ENCODE results near the gene FOXN4. TPM values are rescaled to one million over a fixed set of nuclear protein-coding genes. Genes with fewer than 3 reads are reported as not detected.
A peak's percentile ranks its signal among the peaks of the same experiment; 100 is the strongest.

FOXN4 gene
- total RNA-seq, 1 donor from 2014 or later = not detected

DNA sequence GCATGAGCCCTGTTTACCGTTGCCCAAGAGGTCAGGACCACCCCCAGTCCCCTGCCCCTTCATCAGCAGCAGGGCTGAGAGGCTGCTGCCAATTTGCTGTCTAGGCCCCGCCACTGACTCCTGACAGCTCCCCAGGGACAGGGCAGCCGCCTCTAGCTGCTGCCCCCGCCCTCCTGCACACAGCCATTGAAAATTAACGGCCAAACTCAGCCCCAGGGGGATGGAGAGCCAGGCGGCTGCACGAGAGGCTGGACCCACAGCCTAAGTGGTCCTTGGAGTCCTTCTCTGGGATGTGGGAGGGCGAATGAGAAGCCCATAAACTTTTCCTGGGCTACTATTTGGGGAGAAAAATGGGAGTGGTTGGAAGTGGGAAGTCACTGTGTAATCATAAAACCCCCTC is 4.6 kb downstream of the FOXN4 start:
- DNase-seq = no peak

- DNase-seq = no peak
These were observed 6.3 kb downstream of the FOXN4 start for GRCh38 chr12:109302770-109303169.

GRCh38 chr12:109302358-109302757 is 6.7 kb downstream of the FOXN4 start:
- DNase-seq = peak; percentile 11

DNA sequence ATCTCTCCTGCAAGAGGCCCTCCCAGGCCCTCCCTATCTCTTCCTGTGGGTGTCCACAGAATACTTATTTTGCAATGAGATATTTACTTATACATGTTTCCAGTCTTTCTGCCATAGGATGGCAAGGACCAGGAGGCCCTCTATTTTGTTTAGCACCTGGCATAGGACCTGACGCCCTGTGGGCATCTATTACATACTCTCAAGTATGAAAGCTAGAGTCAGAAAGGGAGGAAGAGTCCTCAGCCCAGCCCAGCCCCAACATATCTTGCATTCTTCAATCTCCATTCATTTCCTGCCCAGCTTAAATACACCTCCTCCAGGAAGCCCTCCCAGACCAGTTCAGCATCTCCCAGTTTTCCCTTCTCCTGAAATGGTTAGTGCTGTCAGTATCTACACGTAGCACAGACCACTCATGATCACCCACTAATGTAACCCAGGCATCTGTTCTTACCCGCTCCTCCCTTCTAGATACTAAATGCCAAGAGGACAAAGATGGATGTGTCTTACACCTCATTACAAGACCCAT is 7.4 kb downstream of the FOXN4 start:
- no peak for DNase-seq

GRCh38 chr12:109299849-109300248 is 9.2 kb downstream of the FOXN4 start:
- DNase-seq = no peak

GRCh38 chr12:109296431-109296830 is 12.7 kb downstream of the FOXN4 start:
- DNase-seq = no peak

- DNase-seq = no peak
These were observed 13.2 kb downstream of the FOXN4 start for GRCh38 chr12:109295764-109296425.

DNA sequence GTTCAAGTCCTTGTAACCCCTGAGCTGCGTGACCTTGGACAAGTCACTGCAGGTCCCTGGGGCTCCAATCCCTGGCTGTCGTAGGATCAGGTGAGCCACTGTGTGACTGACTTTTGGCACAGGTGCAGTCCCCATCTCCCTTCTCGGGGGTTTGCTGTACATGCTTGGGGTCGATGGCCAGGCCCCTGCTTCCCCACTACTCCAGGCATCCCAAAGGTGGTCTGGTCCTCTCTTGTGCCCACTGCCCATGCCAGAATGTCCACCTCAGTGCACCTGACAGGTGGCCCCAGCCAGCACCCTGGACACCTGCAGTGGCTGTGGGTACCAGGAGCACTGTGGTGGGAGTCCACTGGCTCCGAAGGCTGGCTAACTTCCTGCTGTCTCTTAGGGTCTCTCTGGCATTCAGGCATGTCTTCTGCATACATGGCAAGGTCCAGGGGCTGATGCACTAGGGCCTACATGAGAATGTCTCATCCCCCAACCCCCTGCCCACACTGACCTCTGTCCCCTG is 14.7 kb downstream of the FOXN4 start:
- no peak for DNase-seq

- no peak for DNase-seq
These were observed 16.0 kb downstream of the FOXN4 start for GRCh38 chr12:109293106-109293505.

GRCh38 chr12:109292342-109292711 is 16.8 kb downstream of the FOXN4 start:
- DNase-seq = no peak

DNA sequence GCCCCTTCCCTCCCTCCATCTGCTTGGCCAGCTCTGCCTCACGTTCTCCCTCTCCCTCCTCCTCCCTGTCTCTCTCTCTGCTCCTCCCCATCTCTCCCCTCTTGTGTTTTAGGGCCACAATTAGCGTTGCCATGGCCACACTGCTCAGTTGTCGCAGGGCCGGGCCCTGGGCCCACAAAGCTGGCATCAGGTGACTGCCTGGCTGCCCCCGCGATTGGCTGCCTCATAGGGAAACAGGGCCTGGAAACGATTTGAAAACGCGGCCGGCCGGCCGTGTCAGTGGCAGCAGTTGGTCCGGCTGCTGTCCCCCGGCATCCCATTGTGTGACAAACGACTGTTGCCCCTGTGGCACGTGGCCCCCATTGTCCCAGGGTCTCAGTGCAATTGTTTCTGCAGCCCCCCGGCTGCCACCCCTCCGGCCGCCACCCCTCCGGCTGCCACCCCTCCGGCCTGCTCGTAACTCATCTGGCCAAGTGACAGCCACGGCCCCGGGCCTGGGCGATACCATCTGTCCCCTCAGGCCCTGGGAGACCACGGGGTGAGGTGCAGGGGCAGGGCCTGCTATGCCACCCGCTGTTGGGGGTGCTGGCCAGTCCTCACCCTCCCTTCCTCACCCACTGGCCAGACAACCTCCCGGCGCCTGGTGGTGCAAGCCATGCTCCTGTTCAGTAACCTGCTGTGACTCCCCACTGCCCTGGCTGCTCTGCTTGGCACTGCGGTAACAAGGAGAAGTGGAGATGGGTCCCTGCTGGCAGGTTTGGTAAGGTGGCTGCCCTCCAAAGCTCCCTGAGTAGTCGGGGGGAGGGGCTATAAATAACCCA is 17.4 kb downstream of the FOXN4 start:
- DNase-seq = peak; percentile 11

DNA sequence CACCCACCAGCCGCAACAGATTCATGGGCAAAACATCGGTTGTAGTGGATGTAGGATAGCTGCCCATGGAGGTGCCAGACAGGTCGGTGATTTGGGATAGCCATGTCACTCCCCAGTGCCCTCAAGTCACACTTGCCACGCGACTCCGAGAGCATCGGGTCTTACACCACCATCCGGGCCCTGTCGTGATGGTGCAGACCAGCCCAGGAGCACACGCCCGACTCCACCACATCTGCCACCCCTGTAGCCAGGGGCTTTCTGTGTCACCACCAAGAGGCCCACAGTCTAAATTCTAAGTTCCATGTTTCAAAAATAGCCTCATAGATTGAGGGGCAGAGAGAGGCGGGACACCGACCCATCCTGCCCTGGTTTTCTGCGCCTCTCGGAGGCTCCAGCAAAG is 18.0 kb downstream of the FOXN4 start:
- no peak for DNase-seq

DNA sequence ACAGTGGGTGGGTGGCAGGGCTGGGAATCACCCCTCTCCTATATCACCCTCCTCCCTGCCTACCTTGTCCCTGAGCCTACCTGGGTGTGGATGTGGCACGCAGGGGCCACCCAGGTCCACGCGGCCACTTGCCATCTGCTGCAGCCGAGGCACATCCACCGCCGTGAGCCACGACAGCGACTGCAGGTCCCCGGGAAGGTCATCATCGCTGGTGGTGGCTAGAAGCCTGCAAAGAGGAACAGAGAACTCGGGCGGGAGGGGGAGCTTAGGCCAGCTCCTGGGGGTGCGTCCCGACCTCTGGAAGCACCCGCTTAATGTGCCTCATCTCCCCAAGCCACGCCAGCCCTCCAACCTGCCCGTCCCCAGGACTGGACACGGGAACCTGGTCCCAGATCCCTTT is 19.0 kb downstream of the FOXN4 start:
- no peak for DNase-seq

DNA sequence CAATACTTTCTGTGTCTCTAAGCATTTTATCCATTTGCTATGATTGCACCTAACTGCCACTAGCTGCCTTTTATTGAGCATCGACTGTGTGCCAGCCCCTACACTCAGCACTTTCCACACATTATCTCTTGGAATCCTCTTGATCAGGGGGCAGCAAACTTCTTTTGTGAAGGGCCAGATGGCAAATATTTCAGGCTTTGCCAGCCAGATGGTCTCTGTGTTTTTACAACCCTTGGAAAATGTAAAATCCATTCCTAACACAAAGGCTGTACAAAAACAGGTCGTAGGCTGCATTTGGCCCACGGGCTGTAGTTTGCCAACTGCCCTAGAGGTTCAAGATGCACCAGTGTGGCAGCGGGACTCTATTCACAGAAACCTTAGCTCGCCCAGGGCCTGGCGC is 19.5 kb downstream of the FOXN4 start:
- no peak for DNase-seq

GRCh38 chr12:109289004-109289403 is 20.1 kb downstream of the FOXN4 start:
- DNase-seq = no peak

DNA sequence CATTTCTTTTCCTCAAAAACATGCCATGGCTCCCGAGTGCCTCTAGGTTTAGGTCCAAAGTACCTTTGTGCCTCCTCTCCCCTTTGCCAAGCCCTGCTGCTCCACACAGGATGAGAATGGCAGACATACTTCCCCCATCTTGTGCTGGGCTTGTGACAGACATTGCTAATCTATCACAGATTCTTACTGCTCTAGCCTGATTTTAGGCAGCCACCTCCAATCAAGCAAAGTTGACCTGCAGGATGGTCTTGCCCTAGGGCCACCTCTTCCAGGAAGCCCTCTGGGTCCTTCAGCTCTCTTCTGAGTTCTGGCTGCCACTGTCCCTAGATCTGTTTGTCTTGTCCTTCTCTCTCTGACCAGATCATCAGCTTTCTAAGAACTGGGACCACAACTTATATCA is 20.5 kb downstream of the FOXN4 start:
- DNase-seq = no peak

- DNase-seq = no peak
These were observed 21.1 kb downstream of the FOXN4 start for GRCh38 chr12:109287811-109288469.

DNA sequence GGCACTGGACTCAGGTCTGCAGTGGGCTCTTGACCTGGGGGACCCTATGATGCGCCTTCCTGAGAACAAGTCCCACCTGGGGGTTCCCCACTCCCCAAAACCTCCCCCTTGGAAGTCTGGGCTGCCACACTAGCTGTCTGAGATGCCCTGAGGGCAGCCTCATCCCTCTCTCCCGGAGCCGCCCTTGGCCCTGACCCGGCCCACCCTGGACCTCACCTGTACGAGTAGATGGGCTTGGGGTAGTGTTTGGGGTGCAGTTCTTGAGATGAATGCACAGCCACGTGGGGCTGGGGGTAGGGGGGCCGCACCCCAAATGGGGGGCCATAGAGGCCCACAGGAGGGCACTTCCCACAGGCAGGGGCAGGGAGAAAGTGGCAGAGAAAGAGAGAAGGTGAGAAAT is 21.9 kb downstream of the FOXN4 start:
- DNase-seq = no peak

- no peak for DNase-seq
These were observed 22.4 kb downstream of the FOXN4 start for GRCh38 chr12:109286652-109287051.

- no peak for DNase-seq
These were observed 22.8 kb downstream of the FOXN4 start for GRCh38 chr12:109286252-109286651.

DNA sequence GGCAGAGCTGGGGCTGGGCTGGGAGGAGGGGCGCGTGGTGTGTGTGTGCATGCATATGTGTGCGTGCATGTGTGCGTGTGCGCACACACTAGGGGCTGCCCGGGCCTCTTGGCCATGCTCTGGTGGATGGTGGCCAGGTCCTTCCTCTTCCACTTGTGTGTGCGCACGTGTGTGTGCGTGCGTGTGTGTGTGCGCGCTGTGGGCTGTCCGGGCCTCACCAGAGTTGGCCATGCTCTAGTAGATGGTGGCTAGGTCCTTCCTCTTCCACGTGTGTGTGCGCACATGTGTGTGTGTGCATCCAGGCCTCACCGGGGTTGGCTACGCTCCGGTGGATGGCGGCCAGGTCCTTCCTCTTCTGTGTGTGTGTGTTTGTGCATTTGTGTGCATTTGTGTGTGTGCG is 24.7 kb downstream of the FOXN4 start:
- DNase-seq = no peak

DNA sequence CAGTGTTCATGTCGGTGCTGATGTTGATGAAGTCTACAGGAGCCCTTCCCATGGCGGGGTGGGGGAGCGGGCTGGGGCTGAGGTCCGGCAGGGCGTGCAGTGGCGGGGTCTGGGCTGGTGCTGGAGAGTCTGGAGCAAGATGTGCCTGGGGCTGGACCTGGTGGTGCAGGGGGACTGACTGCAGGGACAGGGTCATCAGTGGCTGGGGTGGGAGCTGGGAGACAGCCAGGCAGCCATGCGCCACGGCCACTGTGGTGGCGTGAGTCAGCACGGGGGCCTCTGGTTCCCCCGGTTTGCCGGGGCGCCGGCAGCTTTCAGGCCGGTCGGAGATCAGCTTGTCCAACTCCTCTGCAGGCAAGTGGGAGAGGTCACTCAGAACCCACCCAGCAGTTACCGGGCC is 27.6 kb downstream of the FOXN4 start:
- no peak for DNase-seq

GRCh38 chr12:109279525-109279924 is 29.6 kb downstream of the FOXN4 start:
- DNase-seq = no peak
